Lower leg skin (tissue), 4 donors: ENCODE data around the gene EPB41. TPM values are rescaled to one million over a fixed set of nuclear protein-coding genes. Genes with fewer than 3 reads are reported as not detected.
"Not testable (repeated sequence)": the region's sequence is repeated elsewhere in the genome, so short reads cannot be mapped to it uniquely, and the experiment has no call there.

Experiments used
- DNase-seq, 2 donors: peaks; one replicate each; pipeline ENCODE4 v3.0.0-alpha.2; 2019; ENCODE audit warnings: low spot score in 2 of 2
- H3K4me3 ChIP-seq: fragments of 200-600 bp; sonication (generic); 2 replicates; pipeline ENCODE4 v1.5.1; 2017; ENCODE audit warnings: mild to moderate bottlenecking, low read depth; ENCODE audit not compliant: poor library complexity, severe bottlenecking
- CTCF ChIP-seq, 3 donors: fragments of 450-650 bp; IDR thresholded peaks; one replicate each; pipeline ENCODE4 v1.5.1; 2016; ENCODE audit warnings: antibody characterized with exemption in 3 of 3, mild to moderate bottlenecking in 3 of 3, moderate library complexity in 2 of 3
- POLR2A ChIP-seq, 2 donors: fragments of 450-650 bp; IDR thresholded peaks; one replicate each; pipeline ENCODE4 v1.6.1; 2016 to 2017; ENCODE audit warnings: antibody characterized with exemption in 2 of 2, mild to moderate bottlenecking in 1 of 2, moderate library complexity in 1 of 2
- WGBS, 2 donors: methylation state at CpG; one replicate each; pipeline ENCODE4 v1.1.5; 2018; 5-methylcytosine and 5-hydroxymethylcytosine counted together
- intact Hi-C: fragments of 100-400 bp; cut with DNase I; formaldehyde crosslinking; loops from one replicate; pipeline ENCODE4 v1.15.0; 2023; ENCODE audit warnings: low total_unique reads
- total RNA-seq, 4 donors: library from RNA; depleted of rRNA; stranded (reverse); fragments of >200 nt; gene quantifications; one replicate each; pipeline ENCODE4 v1.1.0, GENCODE V29; 2016

The EPB41 gene
- total RNA-seq, 4 donors from 2014 or later = 41.1 to 60.2 (median 50.3) TPM

GRCh38 chr1:28950006-28950405 lies 35.6 kb downstream of the EPB41 start:
- no peak for TF ChIP-seq CTCF (IDR thresholded peaks at IDR 0.05)
- TF ChIP-seq POLR2A (IDR thresholded peaks at IDR 0.05) = no peak
- intact Hi-C loops = no loop called here
- no peak for DNase-seq
- H3K4me3 ChIP-seq = no peak overlapping the region
- 31 to 33% methylated on average over 1 of the region's 1 CpG for WGBS, 2 donors

GRCh38 chr1:28950449-28950848 lies 36.1 kb downstream of the EPB41 start:
- no peak for TF ChIP-seq POLR2A (IDR thresholded peaks at IDR 0.05)
- TF ChIP-seq CTCF (IDR thresholded peaks at IDR 0.05) = no peak
- intact Hi-C loops = no loop called here
- DNase-seq = no peak
- H3K4me3 ChIP-seq = no peak overlapping the region

- no peak for TF ChIP-seq POLR2A (IDR thresholded peaks at IDR 0.05)
- TF ChIP-seq CTCF (IDR thresholded peaks at IDR 0.05) = no peak
- no peak overlapping the region for H3K4me3 ChIP-seq
- DNase-seq = no peak
- intact Hi-C loops = no loop called here
- WGBS, 2 donors = 47 to 56% methylated on average over 2 of the region's 2 CpGs
These were observed 39.9 kb downstream of the EPB41 start for GRCh38 chr1:28954126-28954726.

GRCh38 chr1:28956038-28956464 lies 41.7 kb downstream of the EPB41 start:
- DNase-seq = no peak
- no peak overlapping the region for H3K4me3 ChIP-seq
- no peak for TF ChIP-seq CTCF (IDR thresholded peaks at IDR 0.05)
- no peak for TF ChIP-seq POLR2A (IDR thresholded peaks at IDR 0.05)
- WGBS, 2 donors = 85 to 92% methylated on average over 2 of the region's 2 CpGs
- intact Hi-C loops = no loop called here

GRCh38 chr1:28962114-28962831 lies 47.9 kb downstream of the EPB41 start:
- intact Hi-C loops, H3K4me3 ChIP-seq, DNase-seq: not testable (repeated sequence)
- WGBS, 2 donors = 88 to 91% methylated on average over 13 of the region's 13 CpGs

- TF ChIP-seq CTCF (IDR thresholded peaks at IDR 0.05) = no peak
- no peak for TF ChIP-seq POLR2A (IDR thresholded peaks at IDR 0.05)
- intact Hi-C loops = no loop called here
- no peak for DNase-seq
- no peak overlapping the region for H3K4me3 ChIP-seq
- 44 to 45% methylated on average over 1 of the region's 1 CpG for WGBS, 2 donors
These were observed 51.0 kb downstream of the EPB41 start for GRCh38 chr1:28965271-28965870.
